ENCODE results near the gene CNPY4. TPM values are rescaled to one million over a fixed set of nuclear protein-coding genes. Genes with fewer than 3 reads are reported as not detected.
"Not testable (repeated sequence)": the region's sequence is repeated elsewhere in the genome, so short reads cannot be mapped to it uniquely, and the experiment has no call there.

Gene CNPY4
- polyA plus RNA-seq, 1 donor from 2014 or later = 35.8 TPM

- Histone ChIP-seq H3K79me2 (replicated peaks; ENCODE audit: insufficient read depth, low read length) (no peaks in the 10 kb centered on the region), H3K27me3 (ENCODE audit: insufficient read depth, low read depth, low read length) (no peaks in the 10 kb centered on the region), H3K9me2 (ENCODE audit: insufficient read depth, low read length) (no peaks in the 10 kb centered on the region), H3K4me2 (ENCODE audit: low read length) (peak overlapping the region; percentile 38), H2AFZ (ENCODE audit: low read depth, low read length) (no peak overlapping the region), H3K9ac (ENCODE audit: low read length) (peak overlapping the region; percentile 92), H3F3A (ENCODE audit: insufficient read depth, low read length, poor library complexity, severe bottlenecking) (peaks cover 3% of the 10 kb centered on the region), H3K36me3 (ENCODE audit: insufficient read depth, low read length) (no peaks in the 10 kb centered on the region), H4K20me1 (ENCODE audit: insufficient read depth) (no peaks in the 10 kb centered on the region), H3K4me3 (ENCODE audit: low read length) (peak overlapping the region; percentile 87), H3K27ac (ENCODE audit: low read length) (peak overlapping the region; percentile 97), H3K9me3 (ENCODE audit: low read length) (no peaks in the 10 kb centered on the region)
- TF ChIP-seq SMC3 (conservative IDR thresholded peaks at IDR 0.05; ENCODE audit: poor library complexity) (no peak), REST (IDR thresholded peaks at IDR 0.05; ENCODE audit: borderline replicate concordance) (no peak), TAF1 (IDR thresholded peaks at IDR 0.05; ENCODE audit: low read depth) (no peak), MXI1 (conservative IDR thresholded peaks at IDR 0.05; ENCODE audit: poor library complexity, severe bottlenecking) (no peak), EP300 (conservative IDR thresholded peaks at IDR 0.05; ENCODE audit: poor library complexity, severe bottlenecking) (no peak), RAD21 (conservative IDR thresholded peaks at IDR 0.05) (no peak), POLR2AphosphoS5 (IDR thresholded peaks at IDR 0.05) (no peak), EZH2 (IDR thresholded peaks at IDR 0.05; ENCODE audit: borderline replicate concordance, insufficient read depth, low read length, poor library complexity, severe bottlenecking) (no peak), CTCF (IDR thresholded peaks at IDR 0.05; ENCODE audit: poor library complexity, severe bottlenecking) (no peak)
These were observed 9.2 kb downstream of the CNPY4 start for GRCh38 chr7:100128637-100128963.

- not testable (repeated sequence) for H3K36me3 ChIP-seq (ENCODE audit: insufficient read depth, low read length); H3K4me2 ChIP-seq (ENCODE audit: low read length); H3K27ac ChIP-seq (ENCODE audit: low read length); H3K27me3 ChIP-seq (ENCODE audit: insufficient read depth, low read depth, low read length); H3K9me2 ChIP-seq (ENCODE audit: insufficient read depth, low read length); H3F3A ChIP-seq (ENCODE audit: insufficient read depth, low read length, poor library complexity, severe bottlenecking); H3K79me2 ChIP-seq (replicated peaks; ENCODE audit: insufficient read depth, low read length); H3K9me3 ChIP-seq (ENCODE audit: low read length); H3K9ac ChIP-seq (ENCODE audit: low read length); H2AFZ ChIP-seq (ENCODE audit: low read depth, low read length); H3K4me3 ChIP-seq (ENCODE audit: low read length); H4K20me1 ChIP-seq (ENCODE audit: insufficient read depth)
These were observed 10.8 kb downstream of the CNPY4 start for GRCh38 chr7:100130220-100130607.
